Measurements from ENCODE around the gene CAPZA1. TPM values are rescaled to one million over a fixed set of nuclear protein-coding genes. Genes with fewer than 3 reads are reported as not detected.

The CAPZA1 gene
- total and polyA plus RNA-seq, 2 of the 8 experiments (the other 6 are each of a cell fraction or from before 2014, with no cell fraction given): 48.9 to 107 TPM

DNA sequence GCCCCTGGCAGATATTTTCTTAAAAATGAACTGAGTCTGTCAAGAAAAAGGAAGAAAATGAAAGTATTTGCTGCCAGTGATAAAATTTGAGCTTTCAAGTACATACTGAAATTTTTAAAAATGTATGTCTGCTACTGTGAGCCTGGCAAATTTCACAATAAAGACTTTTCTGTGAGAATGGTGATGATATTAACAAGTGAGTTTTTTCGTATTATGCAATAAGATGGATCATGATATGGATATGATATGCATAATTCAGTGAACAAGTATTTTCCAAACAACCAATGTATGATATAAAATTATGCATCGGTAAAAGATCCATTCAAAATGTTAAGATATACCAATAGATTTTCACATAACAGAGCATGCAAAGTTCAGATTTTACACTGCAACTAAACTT, 16.6 kb upstream of the CAPZA1 start:
- no peak overlapping the region for H2AFZ ChIP-seq (ENCODE audit: low read length)
- H4K20me1 ChIP-seq (replicated peaks in 1 of 2; ENCODE audit: control insufficient read depth in 1 of 2, insufficient read depth in 2 of 2, low read length in 2 of 2): no peaks in the 10 kb centered on the region
- no peak overlapping the region for H2BK15ac ChIP-seq (ENCODE audit: low read length)
- H3K27me3 ChIP-seq (replicated peaks in 1 of 4; ENCODE audit: control insufficient read depth in 3 of 4, extremely low read depth in 1 of 4, insufficient read depth in 3 of 4, low read length in 3 of 4): no peaks in the 10 kb centered on the region
- no peaks in the 10 kb centered on the region for H3K4me1 ChIP-seq (replicated peaks in 1 of 4; ENCODE audit: control insufficient read depth in 3 of 4, insufficient read depth in 4 of 4, low read length in 3 of 4)
- no peak for DNase-seq (ENCODE audit: low read depth in 1 of 2, low spot score in 2 of 2)
- no peaks in the 10 kb centered on the region for H3K79me2 ChIP-seq (ENCODE audit: control insufficient read depth in 1 of 2, insufficient read depth in 2 of 2, low read length in 2 of 2)
- CTCF ChIA-PET (ENCODE audit: partially characterized antibody): interaction anchor here (2.0 kb wide), 1 partner anchor 212 kb away, joined by 4 read pairs; no protein-coding TSS in a partner anchor
- no peak overlapping the region for H3K27ac ChIP-seq (ENCODE audit: low read depth, low read length)
- no peak overlapping the region for H4K8ac ChIP-seq (ENCODE audit: extremely low read depth, insufficient read depth, low read length)
- no peak overlapping the region for H3K14ac ChIP-seq (ENCODE audit: insufficient read length)
- no peak overlapping the region for H2BK12ac ChIP-seq (ENCODE audit: low read depth, low read length)
- no peak overlapping the region for H3K23ac ChIP-seq (ENCODE audit: insufficient read length)
- H4K91ac ChIP-seq (replicated peaks; ENCODE audit: insufficient read length, low read length): no peak overlapping the region
- no peak overlapping the region for H3K18ac ChIP-seq (ENCODE audit: extremely low read depth, low read length)
- no peak overlapping the region for H2AK5ac ChIP-seq (ENCODE audit: low read depth, low read length)
- H3K9me3 ChIP-seq (ENCODE audit: insufficient read depth in 2 of 2, low read depth in 1 of 2, low read length in 1 of 2): no peaks in the 10 kb centered on the region
- no peak overlapping the region for H2BK120ac ChIP-seq (replicated peaks; ENCODE audit: low read depth, low read length)
- no peak overlapping the region for H2BK20ac ChIP-seq (ENCODE audit: low read length)
- peaks cover 0 to 22% (median 9%) of the 10 kb centered on the region in 4 experiments; a peak in 6 of 8 replicates for H3K36me3 ChIP-seq (ENCODE audit: control insufficient read depth in 2 of 4, insufficient read depth in 4 of 4, low read length in 3 of 4)
- no peaks in the 10 kb centered on the region for H3K23me2 ChIP-seq (ENCODE audit: low read depth, low read length)
- no peak overlapping the region for H3K9ac ChIP-seq (replicated peaks in 1 of 4; ENCODE audit: extremely low read depth in 1 of 4, low read depth in 3 of 4, low read length in 3 of 4)
- no peak overlapping the region for H3K4ac ChIP-seq (replicated peaks; ENCODE audit: insufficient read length, low read depth, low read length)
- H3K4me3 ChIP-seq (ENCODE audit: extremely low read depth in 1 of 4, insufficient read depth in 2 of 4, low read depth in 3 of 4, low read length in 4 of 4): no peak overlapping the region
- H4K5ac ChIP-seq (ENCODE audit: insufficient read length, low read depth, low read length): no peak overlapping the region
- POLR2A ChIA-PET (ENCODE audit: partially characterized antibody): interaction anchor here (1.4 kb wide), 1 partner anchor 71 kb away, joined by 3 read pairs; the partner anchor contains the start of gene MOV10
- H2BK5ac ChIP-seq (ENCODE audit: low read depth, low read length): no peak overlapping the region
- H3K4me2 ChIP-seq (ENCODE audit: insufficient read depth in 1 of 2, low read depth in 2 of 2, low read length in 2 of 2): no peak overlapping the region
- no peak for FAIRE-seq
- 93% methylated on average over 2 of the region's 2 CpGs; no CpG with 5 or more reads in 1 of the 2 experiments for WGBS, 2 experiments (ENCODE audit: extremely low coverage in 1 of 2, insufficient coverage in 1 of 2, insufficient read length in 1 of 2, insufficient replicate concordance in 2 of 2, low coverage in 1 of 2, low lambda C conversion rate in 2 of 2, missing lambda C conversion rate in 1 of 2)
- TF ChIP-seq ATF3 (IDR thresholded peaks at IDR 0.05; ENCODE audit: insufficient read depth, low read depth, low read length): no peak
- no peak for TF ChIP-seq GTF2F1 (IDR thresholded peaks at IDR 0.05; ENCODE audit: borderline replicate concordance, low read depth, low read length)
- no peak for TF ChIP-seq JUN (IDR thresholded peaks at IDR 0.05; ENCODE audit: low read depth, low read length)
- no peak overlapping the region for H3K56ac ChIP-seq (replicated peaks; ENCODE audit: insufficient read length, low read depth, low read length)
- H3K79me1 ChIP-seq (ENCODE audit: low read depth, low read length): no peaks in the 10 kb centered on the region
